Trophoblast cell (in vitro differentiated cells and primary cell): Measurements from ENCODE around the gene AQP5.

Experiments
- DNase-seq, 2 donors: peaks; one replicate each; pipeline ENCODE4 v3.0.0-alpha.2; 2016
- H2AFZ ChIP-seq: 2 replicates; pipeline ENCODE4 v1.6.1; 2013; ENCODE audit warnings: low read length, moderate library complexity, mild to moderate bottlenecking; ENCODE audit not compliant: insufficient read depth, poor library complexity
- H2AK5ac ChIP-seq: 2 replicates; pipeline ENCODE4 v1.6.1; 2013; ENCODE audit warnings: mild to moderate bottlenecking, low read length
- H2BK120ac ChIP-seq: 2 replicates; pipeline ENCODE4 v1.6.1; 2013; ENCODE audit warnings: low read length, mild to moderate bottlenecking, moderate library complexity; ENCODE audit not compliant: insufficient read depth, poor library complexity
- H2BK12ac ChIP-seq: 2 replicates; pipeline ENCODE4 v1.6.1; 2013; ENCODE audit warnings: mild to moderate bottlenecking, low read length, moderate library complexity
- H2BK5ac ChIP-seq: 2 replicates; pipeline ENCODE4 v1.6.1; 2013; ENCODE audit warnings: low read length, low read depth, moderate library complexity, mild to moderate bottlenecking; ENCODE audit not compliant: poor library complexity
- H3K14ac ChIP-seq: 2 replicates; pipeline ENCODE4 v1.6.1; 2013; ENCODE audit warnings: mild to moderate bottlenecking, low read length
- H3K18ac ChIP-seq: 2 replicates; pipeline ENCODE4 v1.6.1; 2013; ENCODE audit warnings: mild to moderate bottlenecking, low read length
- H3K23ac ChIP-seq: 2 replicates; pipeline ENCODE4 v1.6.1; 2013; ENCODE audit warnings: low read length
- H3K27ac ChIP-seq: 2 replicates; pipeline ENCODE4 v1.5.1; 2013; ENCODE audit warnings: low read depth, mild to moderate bottlenecking, inconsistent platforms, low read length, moderate library complexity
- H3K27me3 ChIP-seq: 2 replicates; pipeline ENCODE4 v1.6.1; 2013; ENCODE audit warnings: inconsistent platforms, mild to moderate bottlenecking, low read length, moderate library complexity; ENCODE audit not compliant: insufficient read depth
- H3K36me3 ChIP-seq, 2 experiments: 1 replicate in 1 of 2; 2 replicates in 1 of 2; pipeline ENCODE4 v1.6.1; 2013; ENCODE audit warnings: low read length in 2 of 2, mild to moderate bottlenecking in 2 of 2, moderate library complexity in 1 of 2; ENCODE audit not compliant: insufficient read depth in 2 of 2, control insufficient read depth in 1 of 2
- H3K4ac ChIP-seq: 2 replicates; pipeline ENCODE4 v1.6.1; 2013; ENCODE audit warnings: low read depth, mild to moderate bottlenecking, low read length, moderate library complexity
- H3K4me1 ChIP-seq, 2 experiments: 1 replicate in 1 of 2; 2 replicates in 1 of 2; pipeline ENCODE4 v1.6.1; 2013; ENCODE audit warnings: low read length in 2 of 2, mild to moderate bottlenecking in 2 of 2, moderate library complexity in 1 of 2; ENCODE audit not compliant: insufficient read depth in 2 of 2, control insufficient read depth in 1 of 2
- H3K4me2 ChIP-seq: 2 replicates; pipeline ENCODE4 v1.6.1; 2013; ENCODE audit warnings: inconsistent platforms, mild to moderate bottlenecking, low read length, moderate library complexity
- H3K4me3 ChIP-seq: 2 replicates; pipeline ENCODE4 v1.5.1; 2013; ENCODE audit warnings: mild to moderate bottlenecking, low read depth, low read length, inconsistent platforms
- H3K79me1 ChIP-seq: one replicate; pipeline ENCODE4 v1.6.1; 2013; ENCODE audit warnings: low read length
- H3K79me2 ChIP-seq: 2 replicates; pipeline ENCODE4 v1.6.1; 2013; ENCODE audit warnings: low read length, mild to moderate bottlenecking; ENCODE audit not compliant: control insufficient read depth, insufficient read depth, poor library complexity
- H3K9ac ChIP-seq: 2 replicates; pipeline ENCODE4 v1.6.1; 2013; ENCODE audit warnings: mild to moderate bottlenecking, low read length
- H3K9me3 ChIP-seq: 2 replicates; pipeline ENCODE4 v1.6.1; 2013; ENCODE audit warnings: low read depth, mild to moderate bottlenecking, control low read depth, inconsistent platforms, low read length; ENCODE audit not compliant: insufficient read depth
- H4K12ac ChIP-seq: 2 replicates; pipeline ENCODE4 v1.6.1; 2013; ENCODE audit warnings: low read depth, mild to moderate bottlenecking, low read length, moderate library complexity
- H4K8ac ChIP-seq: 2 replicates; pipeline ENCODE4 v1.6.1; 2013; ENCODE audit warnings: low read depth, mild to moderate bottlenecking, low read length, moderate library complexity
- H4K91ac ChIP-seq: one replicate; pipeline ENCODE4 v1.6.1; 2013; ENCODE audit warnings: low read depth, mild to moderate bottlenecking, low read length, moderate library complexity
- WGBS: extraction: QIAGEN DNeasy Blood & Tissue Kit; methylation state at CpG from one replicate; pipeline ENCODE4 v1.1.7; 2013; ENCODE audit warnings: missing lambda C conversion rate; ENCODE audit not compliant: insufficient read length, insufficient coverage; ENCODE audit errors: extremely low coverage; 5-methylcytosine and 5-hydroxymethylcytosine counted together

Gene AQP5

DNA sequence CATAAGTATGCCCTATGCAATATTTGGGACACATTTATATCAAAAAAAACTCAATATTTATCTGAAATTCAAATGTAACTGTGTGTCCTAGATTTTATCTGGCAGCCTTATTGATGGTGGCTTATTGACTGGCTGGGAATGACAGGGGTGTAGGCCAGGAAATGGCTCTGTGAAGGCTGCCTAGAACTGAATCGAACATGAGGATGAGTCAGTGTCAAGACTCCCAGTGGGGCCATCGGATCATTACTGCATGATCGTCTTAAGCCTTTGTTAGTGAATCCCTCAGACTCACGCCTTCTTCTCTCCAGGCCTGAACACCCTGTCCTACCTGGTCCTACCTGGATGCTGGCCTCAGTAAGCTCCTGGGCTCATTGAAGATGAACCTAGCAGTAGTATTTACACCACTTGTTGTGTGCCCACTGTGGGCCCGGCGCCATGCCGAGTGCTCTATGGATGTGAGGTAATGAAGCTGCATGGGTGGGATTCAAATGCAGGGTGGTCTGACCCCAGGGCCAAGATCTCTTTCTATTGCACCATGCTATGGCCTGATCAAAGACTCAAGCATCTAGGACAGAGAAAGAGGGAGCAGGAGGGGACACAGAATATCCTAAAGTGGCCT is 36.9 kb upstream of the AQP5 start:
- H2BK120ac ChIP-seq, result no peak overlapping the region
- H3K9ac ChIP-seq, result no peak overlapping the region
- no peaks in the 10 kb centered on the region for H3K36me3 ChIP-seq
- no peak overlapping the region for H2AK5ac ChIP-seq
- H3K18ac ChIP-seq, result no peak overlapping the region
- H3K4ac ChIP-seq, result no peak overlapping the region
- no peaks in the 10 kb centered on the region for H3K79me2 ChIP-seq
- WGBS, result no CpG with 5 or more reads among the region's 7 CpGs
- no peak overlapping the region for H4K91ac ChIP-seq
- peaks cover 4% of the 10 kb centered on the region for H3K9me3 ChIP-seq
- no peak for DNase-seq
- H4K8ac ChIP-seq, result no peak overlapping the region
- H3K27me3 ChIP-seq, result no peaks in the 10 kb centered on the region
- H3K14ac ChIP-seq, result no peak overlapping the region
- H2BK5ac ChIP-seq, result no peak overlapping the region
- H3K4me1 ChIP-seq, result no peaks in the 10 kb centered on the region
- H3K27ac ChIP-seq, result no peak overlapping the region
- H3K23ac ChIP-seq, result no peak overlapping the region
- H4K12ac ChIP-seq, result no peak overlapping the region
- H3K4me3 ChIP-seq, result no peak overlapping the region
- H2BK12ac ChIP-seq, result no peak overlapping the region
- H3K4me2 ChIP-seq, result no peak overlapping the region
- no peaks in the 10 kb centered on the region for H3K79me1 ChIP-seq
- no peak overlapping the region for H2AFZ ChIP-seq

DNA sequence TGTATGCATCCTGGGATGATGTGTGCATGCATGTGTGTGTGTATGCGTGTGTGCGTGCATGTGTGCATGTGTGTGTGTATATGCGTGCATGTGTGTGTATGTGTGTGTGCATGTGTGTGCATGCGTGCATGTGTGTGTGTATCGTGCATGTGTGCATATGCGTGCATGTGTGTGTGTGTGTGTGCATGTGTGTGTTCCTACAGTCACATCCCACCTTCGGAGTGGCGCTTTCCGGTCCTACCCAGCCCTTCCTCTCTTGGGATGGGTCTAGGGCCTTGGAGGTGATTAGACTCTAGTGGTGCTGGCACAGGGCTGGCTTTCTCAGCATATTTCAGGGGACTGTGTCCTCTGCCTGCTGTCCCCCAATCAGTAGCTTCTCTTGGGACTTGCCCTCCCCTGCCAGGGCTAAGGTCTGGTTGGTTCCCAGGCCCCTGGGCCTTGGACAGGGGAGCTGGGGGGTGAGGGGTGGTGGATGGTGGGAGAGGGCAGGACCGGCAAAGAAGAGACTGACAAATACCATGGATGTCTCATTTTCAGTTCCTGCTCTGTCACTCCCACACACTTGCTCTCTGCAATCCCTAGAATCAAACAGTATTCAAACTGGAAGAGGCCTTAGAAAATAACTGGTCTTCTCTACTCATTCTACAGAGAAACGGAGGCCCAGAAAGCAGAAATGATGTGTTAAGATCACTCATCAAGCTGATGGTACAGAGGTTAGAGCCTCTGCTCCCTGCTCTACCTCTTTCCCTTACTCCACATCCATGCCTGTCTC is 36.1 kb upstream of the AQP5 start:
- Histone ChIP-seq H3K9ac (no peak overlapping the region), H3K4me1 (no peaks in the 10 kb centered on the region), H3K4me3 (peak overlapping the region; percentile 15), H3K27ac (no peak overlapping the region), H2BK120ac (no peak overlapping the region), H3K18ac (no peak overlapping the region), H4K8ac (no peak overlapping the region), H3K36me3 (no peaks in the 10 kb centered on the region), H2AFZ (no peak overlapping the region), H3K14ac (no peak overlapping the region), H3K79me1 (no peaks in the 10 kb centered on the region), H3K9me3 (peaks cover 5% of the 10 kb centered on the region), H4K12ac (no peak overlapping the region), H3K4ac (no peak overlapping the region), H3K4me2 (no peak overlapping the region), H2BK12ac (no peak overlapping the region), H3K23ac (peak overlapping the region; percentile 2), H3K27me3 (no peaks in the 10 kb centered on the region), H3K79me2 (no peaks in the 10 kb centered on the region), H4K91ac (no peak overlapping the region), H2AK5ac (no peak overlapping the region), H2BK5ac (no peak overlapping the region)
- DNase-seq, result no peak
- WGBS, result no CpG with 5 or more reads among the region's 11 CpGs

DNA sequence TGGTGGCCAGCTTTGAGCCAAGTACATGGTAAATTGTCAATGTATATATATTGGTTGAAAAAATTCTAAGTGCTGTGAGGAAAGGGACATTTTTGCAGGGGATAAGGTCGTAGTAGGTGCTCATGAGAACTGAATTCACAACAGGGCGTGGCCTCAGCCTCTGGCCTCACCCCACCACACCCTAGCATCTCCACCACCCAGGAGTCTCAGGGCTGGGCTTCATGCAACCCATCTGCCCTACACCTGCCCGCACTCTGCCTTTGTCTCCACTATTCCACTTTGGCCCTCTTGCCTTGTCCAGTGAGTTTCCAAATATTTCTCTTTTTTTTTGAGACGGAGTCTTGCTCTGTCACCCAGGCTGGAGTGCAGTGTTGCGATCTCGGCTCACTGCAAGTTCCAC is 33.2 kb upstream of the AQP5 start:
- Histone ChIP-seq H3K79me2 (no peaks in the 10 kb centered on the region), H3K4me3 (no peak overlapping the region), H3K9me3 (peaks cover 5% of the 10 kb centered on the region), H3K4ac (no peak overlapping the region), H4K12ac (no peak overlapping the region), H2AK5ac (no peak overlapping the region), H3K23ac (no peak overlapping the region), H2BK12ac (no peak overlapping the region), H3K9ac (no peak overlapping the region), H4K8ac (no peak overlapping the region), H2BK5ac (no peak overlapping the region), H3K36me3 (no peaks in the 10 kb centered on the region), H3K4me1 (no peaks in the 10 kb centered on the region), H4K91ac (no peak overlapping the region), H3K27me3 (no peaks in the 10 kb centered on the region), H3K4me2 (no peak overlapping the region), H2BK120ac (no peak overlapping the region), H3K79me1 (no peaks in the 10 kb centered on the region), H3K27ac (no peak overlapping the region), H3K14ac (no peak overlapping the region), H3K18ac (no peak overlapping the region), H2AFZ (no peak overlapping the region)
- no CpG with 5 or more reads among the region's 6 CpGs for WGBS
- DNase-seq, result no peak

- Histone ChIP-seq H2BK12ac (no peak overlapping the region), H2AFZ (no peak overlapping the region), H3K27ac (no peak overlapping the region), H3K36me3 (no peaks in the 10 kb centered on the region), H3K4ac (no peak overlapping the region), H3K27me3 (no peaks in the 10 kb centered on the region), H4K91ac (no peak overlapping the region), H3K4me3 (no peak overlapping the region), H4K12ac (no peak overlapping the region), H4K8ac (no peak overlapping the region), H3K79me2 (no peaks in the 10 kb centered on the region), H3K18ac (no peak overlapping the region), H3K9me3 (peaks cover 5% of the 10 kb centered on the region), H2AK5ac (no peak overlapping the region), H3K23ac (no peak overlapping the region), H2BK5ac (no peak overlapping the region), H3K79me1 (no peaks in the 10 kb centered on the region), H3K14ac (no peak overlapping the region), H3K9ac (no peak overlapping the region), H2BK120ac (no peak overlapping the region), H3K4me1 (no peaks in the 10 kb centered on the region), H3K4me2 (no peak overlapping the region)
- WGBS, result no CpG with 5 or more reads among the region's 7 CpGs
- DNase-seq, result no peak
Measured at GRCh38 chr12:49929581-49929980, 32.1 kb upstream of the AQP5 start.
